ENCODE results near the gene DCP2.

DNA sequence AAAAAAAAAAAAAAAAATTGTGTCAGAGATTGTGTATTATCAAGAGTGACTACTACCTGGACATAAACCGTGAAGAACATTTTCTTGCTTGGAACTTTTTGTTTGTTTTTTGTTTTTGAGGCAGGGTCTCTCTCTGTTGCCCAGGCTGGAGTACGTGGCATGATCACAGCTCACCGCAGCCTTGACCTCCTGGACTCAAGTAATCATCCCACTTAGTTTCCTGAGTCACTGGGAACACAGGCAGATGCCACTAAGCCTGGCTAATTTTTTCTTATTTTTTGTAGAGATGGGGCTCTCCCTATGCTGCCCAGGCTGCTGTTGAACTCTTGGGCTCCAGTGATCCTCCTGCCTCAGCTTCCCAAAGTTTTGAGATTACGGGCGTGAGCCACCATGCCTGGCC lies 25.8 kb downstream of the DCP2 start:
- no peak for TF ChIP-seq ASH2L (IDR thresholded peaks at IDR 0.05; ENCODE audit: borderline replicate concordance, low read depth)
- TF ChIP-seq YY1 (IDR thresholded peaks at IDR 0.05; ENCODE audit: low read depth, low read length), result no peak
- TF ChIP-seq BHLHE40 (IDR thresholded peaks at IDR 0.05; ENCODE audit: borderline replicate concordance in 1 of 2, low read depth in 2 of 2, low read length in 1 of 2), result no peak
- no peak for TF ChIP-seq MYC (IDR thresholded peaks at IDR 0.05; ENCODE audit: insufficient read depth, insufficient read length, insufficient replicate concordance, low read length, severe bottlenecking)
- TF ChIP-seq BACH1 (IDR thresholded peaks at IDR 0.05; ENCODE audit: borderline replicate concordance), result no peak
- TF ChIP-seq STAT3 (IDR thresholded peaks at IDR 0.05; ENCODE audit: low read depth, low read length), result no peak
